WERI-Rb-1 (cell line): Measurements from ENCODE around the gene STRN3.
A peak's percentile ranks its signal among the peaks of the same experiment; 100 is the strongest.
"Not testable (repeated sequence)": the region's sequence is repeated elsewhere in the genome, so short reads cannot be mapped to it uniquely, and the experiment has no call there.

Experiments
- DNase-seq: peaks from one replicate; pipeline ENCODE4 v3.0.0-alpha.2; 2020
- H3K27ac ChIP-seq: fragments of 250-450 bp; sonication (Bioruptor Pico); 2 replicates; pipeline ENCODE4 v1.5.1; 2020; ENCODE audit warnings: mild to moderate bottlenecking, moderate library complexity
- H3K27me3 ChIP-seq: fragments of 250-450 bp; sonication (Bioruptor Pico); 2 replicates; pipeline ENCODE4 v1.5.1; 2021; ENCODE audit warnings: mild to moderate bottlenecking, low read depth, moderate library complexity; ENCODE audit not compliant: insufficient read depth, severe bottlenecking
- H3K36me3 ChIP-seq: fragments of 250-450 bp; sonication (Bioruptor Pico); 2 replicates; pipeline ENCODE4 v1.5.1; 2020; ENCODE audit warnings: mild to moderate bottlenecking, moderate library complexity
- H3K4me3 ChIP-seq: 2 replicates; pipeline ENCODE4 v1.5.1; 2011; ENCODE audit warnings: low read depth, mild to moderate bottlenecking, control low read depth, low read length
- H3K9me3 ChIP-seq: fragments of 250-450 bp; sonication (Bioruptor Pico); 2 replicates; pipeline ENCODE4 v1.5.1; 2021; ENCODE audit warnings: mild to moderate bottlenecking, moderate library complexity; ENCODE audit not compliant: severe bottlenecking
- TF ChIP-seq, protein P1 (sequence below): IDR thresholded peaks from 2 replicates; pipeline ENCODE4 v1.5.1; 2011; ENCODE audit warnings: low read depth, mild to moderate bottlenecking, control low read depth, inconsistent platforms, low read length

Gene STRN3

DNA sequence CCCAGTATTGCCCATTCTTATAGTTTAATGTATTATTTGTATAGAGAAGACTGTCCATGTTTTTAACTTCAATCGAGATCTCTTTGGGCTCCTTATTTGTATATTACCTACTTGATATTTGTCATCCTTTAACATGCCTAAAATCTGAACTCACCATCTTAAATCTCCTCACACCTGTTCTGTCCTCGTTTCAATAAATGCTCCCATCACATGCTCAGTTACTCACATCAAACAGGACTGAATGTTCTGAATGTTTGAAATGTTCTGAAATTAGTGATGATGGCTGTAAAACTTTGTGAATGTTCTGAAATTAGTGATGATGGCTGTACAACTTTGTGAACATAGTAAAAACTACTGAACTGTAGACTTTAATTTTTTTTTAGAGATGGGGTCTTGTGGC, 117.4 kb downstream of the STRN3 start:
- peaks cover 41% of the 10 kb centered on the region for H3K36me3 ChIP-seq
- H3K27ac ChIP-seq = no peak overlapping the region
- no peak for DNase-seq
- no peak overlapping the region for H3K4me3 ChIP-seq
- TF ChIP-seq, protein P1, sequence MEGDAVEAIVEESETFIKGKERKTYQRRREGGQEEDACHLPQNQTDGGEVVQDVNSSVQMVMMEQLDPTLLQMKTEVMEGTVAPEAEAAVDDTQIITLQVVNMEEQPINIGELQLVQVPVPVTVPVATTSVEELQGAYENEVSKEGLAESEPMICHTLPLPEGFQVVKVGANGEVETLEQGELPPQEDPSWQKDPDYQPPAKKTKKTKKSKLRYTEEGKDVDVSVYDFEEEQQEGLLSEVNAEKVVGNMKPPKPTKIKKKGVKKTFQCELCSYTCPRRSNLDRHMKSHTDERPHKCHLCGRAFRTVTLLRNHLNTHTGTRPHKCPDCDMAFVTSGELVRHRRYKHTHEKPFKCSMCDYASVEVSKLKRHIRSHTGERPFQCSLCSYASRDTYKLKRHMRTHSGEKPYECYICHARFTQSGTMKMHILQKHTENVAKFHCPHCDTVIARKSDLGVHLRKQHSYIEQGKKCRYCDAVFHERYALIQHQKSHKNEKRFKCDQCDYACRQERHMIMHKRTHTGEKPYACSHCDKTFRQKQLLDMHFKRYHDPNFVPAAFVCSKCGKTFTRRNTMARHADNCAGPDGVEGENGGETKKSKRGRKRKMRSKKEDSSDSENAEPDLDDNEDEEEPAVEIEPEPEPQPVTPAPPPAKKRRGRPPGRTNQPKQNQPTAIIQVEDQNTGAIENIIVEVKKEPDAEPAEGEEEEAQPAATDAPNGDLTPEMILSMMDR = no peak
- no peaks in the 10 kb centered on the region for H3K9me3 ChIP-seq
- H3K27me3 ChIP-seq = no peaks in the 10 kb centered on the region

DNA sequence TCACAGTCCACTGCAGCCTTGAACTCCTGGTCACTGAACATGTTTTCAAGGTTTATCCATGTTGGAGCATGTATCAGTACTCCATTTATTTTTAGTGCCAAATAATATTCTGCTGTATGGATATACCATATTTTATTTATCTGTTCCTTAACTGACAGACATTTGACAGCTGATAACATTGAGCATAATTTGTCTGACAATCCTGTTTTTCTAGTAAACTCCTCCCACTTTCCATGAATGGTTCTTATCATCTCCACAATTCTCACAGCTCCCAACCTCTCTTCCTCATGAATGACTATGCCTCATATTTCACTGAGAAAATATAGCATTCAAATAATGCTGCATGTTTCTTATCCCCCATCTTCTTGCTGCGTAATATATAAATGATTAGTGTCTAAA, 118.5 kb downstream of the STRN3 start:
- H3K27ac ChIP-seq = no peak overlapping the region
- TF ChIP-seq, protein P1 = no peak
- H3K36me3 ChIP-seq = peaks cover 44% of the 10 kb centered on the region
- no peak overlapping the region for H3K4me3 ChIP-seq
- no peaks in the 10 kb centered on the region for H3K9me3 ChIP-seq
- no peaks in the 10 kb centered on the region for H3K27me3 ChIP-seq
- no peak for DNase-seq

DNA sequence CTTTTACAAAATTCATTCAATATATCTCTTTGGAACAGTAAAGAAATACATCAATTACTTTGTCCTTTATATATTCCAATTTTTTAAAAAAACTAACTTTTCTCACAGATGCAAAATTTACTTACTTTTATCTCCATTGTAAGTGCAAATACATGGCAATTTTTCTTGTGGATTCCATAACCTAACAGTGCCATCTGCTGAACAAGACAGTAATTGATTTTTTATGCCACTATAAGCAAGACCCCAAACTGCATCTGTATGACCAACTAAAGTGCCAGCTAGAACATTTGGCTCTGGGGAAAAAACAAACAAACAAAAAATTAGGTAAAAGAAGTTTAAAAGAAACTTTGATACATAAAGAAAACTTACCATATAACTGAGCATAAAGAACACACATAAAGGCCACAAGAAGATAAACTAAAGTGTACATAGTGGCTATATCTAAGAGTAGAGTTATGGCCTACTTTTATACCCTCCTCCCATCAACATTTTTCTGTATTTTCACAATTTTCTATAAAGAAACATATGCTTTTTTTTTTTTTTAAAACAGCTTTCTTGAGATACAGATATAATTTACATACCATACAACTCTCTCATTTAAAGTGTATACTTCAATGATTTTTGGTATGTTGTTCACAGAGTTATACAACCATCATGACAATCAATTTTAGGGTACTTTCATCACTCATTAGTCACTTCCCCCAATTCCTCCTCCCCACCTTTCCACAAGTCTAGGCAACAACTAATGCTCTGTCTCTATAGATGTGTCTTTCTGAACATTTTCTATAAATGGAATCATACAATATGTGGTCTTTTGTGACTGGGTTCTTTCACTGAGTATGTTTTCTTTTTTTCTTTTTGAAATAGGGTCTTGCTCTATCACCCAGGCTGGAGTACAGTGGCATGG, 119.2 kb downstream of the STRN3 start:
- Histone ChIP-seq H3K27ac (no peak overlapping the region), H3K4me3 (no peak overlapping the region), H3K9me3 (no peaks in the 10 kb centered on the region), H3K27me3 (no peaks in the 10 kb centered on the region), H3K36me3 (peaks cover 46% of the 10 kb centered on the region)
- TF ChIP-seq, protein P1 = 0 out of 2 replicates have a peak, but pooled peaks have one; percentile 11
- DNase-seq = no peak

DNA sequence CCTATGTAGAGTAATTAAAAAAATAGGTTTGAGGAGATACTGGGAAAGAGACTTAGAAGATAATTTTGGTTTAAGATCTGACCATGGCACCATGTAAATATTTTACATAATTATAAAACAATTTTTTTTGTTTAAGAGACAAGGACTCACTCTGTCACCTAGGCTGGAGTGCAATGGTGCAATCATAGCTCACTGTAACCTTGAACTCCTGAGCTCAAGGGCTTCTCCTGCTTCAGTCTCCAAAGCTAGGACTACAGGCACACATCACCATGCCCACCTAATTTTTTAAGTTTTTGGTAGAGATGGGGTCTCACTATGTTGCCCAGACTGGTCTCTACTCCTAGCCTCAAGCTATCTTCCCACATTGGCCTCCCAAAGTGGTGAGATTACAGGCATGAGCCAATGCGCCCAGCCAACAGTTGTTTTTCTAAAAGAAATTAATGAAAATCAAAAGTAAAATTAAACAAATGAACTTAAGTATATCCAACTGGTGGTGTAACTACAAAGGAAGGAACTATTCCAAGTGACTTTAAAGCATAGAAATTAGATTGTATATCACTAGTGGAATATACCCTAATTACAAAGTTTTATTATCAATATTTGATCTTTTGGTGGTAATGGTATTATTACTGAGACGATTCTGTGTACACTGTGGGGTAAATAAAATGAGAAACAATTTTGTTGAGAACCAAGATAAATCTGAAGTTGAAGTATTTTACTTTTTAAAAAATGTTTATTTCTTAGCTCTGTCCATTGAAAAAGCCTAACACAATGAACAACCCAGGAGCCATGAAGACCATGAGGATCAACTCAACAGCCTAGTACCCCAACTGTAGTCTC, 122.7 kb downstream of the STRN3 start:
- Histone ChIP-seq H3K9me3 (no peaks in the 10 kb centered on the region), H3K4me3 (no peak overlapping the region), H3K27me3 (no peaks in the 10 kb centered on the region), H3K27ac (no peak overlapping the region), H3K36me3 (peaks cover 38% of the 10 kb centered on the region)
- TF ChIP-seq, protein P1 = no peak
- no peak for DNase-seq

DNA sequence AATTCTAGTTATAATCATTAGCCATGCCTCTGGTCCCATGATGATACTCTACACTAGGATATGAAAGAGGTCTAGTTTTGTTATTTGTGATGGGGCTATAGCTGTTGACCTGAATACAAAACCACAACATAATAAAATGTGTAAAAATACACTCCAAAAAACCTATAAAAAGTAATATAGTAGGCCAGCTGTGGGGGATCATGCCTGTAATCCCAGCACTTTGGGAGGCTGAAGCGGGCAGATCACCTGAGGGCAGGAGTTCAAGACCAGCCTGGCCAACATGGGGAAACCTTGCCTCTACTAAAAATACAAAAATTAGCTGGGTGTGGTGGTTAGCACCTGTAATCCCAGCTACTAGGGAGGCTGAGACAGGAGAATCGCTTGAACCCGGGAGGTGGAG, 129.1 kb downstream of the STRN3 start:
- H3K9me3 ChIP-seq, H3K27me3 ChIP-seq, DNase-seq, H3K27ac ChIP-seq, H3K4me3 ChIP-seq: not testable (repeated sequence)
- H3K36me3 ChIP-seq = peaks cover 32% of the 10 kb centered on the region

DNA sequence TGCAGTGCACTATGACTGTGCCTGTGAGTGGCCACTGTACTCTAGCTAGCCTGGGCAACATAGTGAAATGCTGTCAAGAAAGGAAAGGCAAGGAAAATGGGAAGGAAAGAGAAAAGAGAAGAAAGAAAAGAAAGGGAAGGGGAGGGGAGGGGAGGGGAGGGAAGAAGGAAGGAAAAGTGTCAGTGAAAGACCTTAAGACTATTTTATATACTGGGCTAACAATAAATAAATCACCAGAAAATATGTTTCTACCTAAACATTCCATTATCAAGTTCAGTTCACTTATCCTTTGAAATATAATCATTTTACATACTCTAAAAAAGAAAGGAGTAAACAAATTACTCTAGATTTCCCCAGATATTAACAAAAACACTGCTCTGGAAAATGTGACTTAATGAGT, 129.7 kb downstream of the STRN3 start:
- TF ChIP-seq, protein P1 = no peak
- Histone ChIP-seq H3K9me3 (no peaks in the 10 kb centered on the region), H3K27ac (no peak overlapping the region), H3K4me3 (no peak overlapping the region), H3K36me3 (peaks cover 27% of the 10 kb centered on the region), H3K27me3 (no peaks in the 10 kb centered on the region)
- DNase-seq = no peak
